Gastroesophageal sphincter (tissue), 3 donors: Measurements from ENCODE around the gene ALK.

ENCODE experiments used
- CTCF ChIP-seq, 4 experiments: fragments of 200-600 bp in 2 of 4; fragments of 450-650 bp in 2 of 4; sonication (generic) in 1 of 4; IDR thresholded peaks; one replicate each; pipeline ENCODE4 v1.5.1; 2017 to 2019; ENCODE audit warnings: antibody characterized with exemption in 4 of 4, mild to moderate bottlenecking in 2 of 4, moderate library complexity in 2 of 4
- EP300 ChIP-seq: sonication (generic); formaldehyde crosslinking; IDR thresholded peaks from one replicate; pipeline ENCODE4 v1.6.1; 2017; ENCODE audit warnings: antibody characterized with exemption, mild to moderate bottlenecking
- POLR2A ChIP-seq, 2 donors: fragments of 450-650 bp; IDR thresholded peaks; one replicate each; pipeline ENCODE4 v1.6.1; 2017; ENCODE audit warnings: antibody characterized with exemption in 2 of 2, mild to moderate bottlenecking in 2 of 2, moderate library complexity in 1 of 2
- POLR2AphosphoS5 ChIP-seq: sonication (generic); formaldehyde crosslinking; IDR thresholded peaks from one replicate; pipeline ENCODE4 v1.6.1; 2017; ENCODE audit warnings: antibody characterized with exemption

GRCh38 chr2:29509397-29509796, 412.0 kb downstream of the ALK start:
- TF ChIP-seq CTCF (IDR thresholded peaks at IDR 0.05), result no peak
- no peak for TF ChIP-seq POLR2AphosphoS5
- no peak for TF ChIP-seq POLR2A (IDR thresholded peaks at IDR 0.05)
- TF ChIP-seq EP300, result no peak
